ENCODE data around the gene MYOZ2. TPM values are rescaled to one million over a fixed set of nuclear protein-coding genes. Genes with fewer than 3 reads are reported as not detected.

The MYOZ2 gene
- total RNA-seq, 1 donor from 2014 or later: not detected

DNA sequence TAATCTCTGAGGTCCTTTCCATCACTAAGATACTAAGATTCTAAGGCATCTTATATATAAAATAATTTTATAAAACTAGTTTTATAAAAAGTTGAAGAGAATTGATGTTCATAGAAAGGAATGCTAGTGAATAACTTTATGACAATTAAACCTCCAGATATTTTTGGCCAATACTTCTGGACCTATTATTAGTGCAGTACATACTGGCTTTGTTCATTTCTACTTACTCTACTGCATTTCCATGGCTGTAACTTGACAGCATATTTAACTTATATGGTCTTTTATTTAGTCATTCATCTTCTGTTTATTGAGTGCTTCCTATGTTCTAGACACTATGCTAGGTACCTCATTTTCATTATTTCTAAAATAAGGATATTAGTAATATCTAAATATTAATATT, 70.1 kb downstream of the MYOZ2 start:
- DNase-seq (ENCODE audit: low spot score): no peak
- no peaks in the 10 kb centered on the region for H3K36me3 Mint-ChIP-seq (ENCODE audit: low read depth, unreplicated experiment)
- H3K4me1 Mint-ChIP-seq (ENCODE audit: unreplicated experiment): no peaks in the 10 kb centered on the region
- H3K27ac Mint-ChIP-seq (ENCODE audit: unreplicated experiment): no peak overlapping the region
- TF ChIP-seq, protein P1, sequence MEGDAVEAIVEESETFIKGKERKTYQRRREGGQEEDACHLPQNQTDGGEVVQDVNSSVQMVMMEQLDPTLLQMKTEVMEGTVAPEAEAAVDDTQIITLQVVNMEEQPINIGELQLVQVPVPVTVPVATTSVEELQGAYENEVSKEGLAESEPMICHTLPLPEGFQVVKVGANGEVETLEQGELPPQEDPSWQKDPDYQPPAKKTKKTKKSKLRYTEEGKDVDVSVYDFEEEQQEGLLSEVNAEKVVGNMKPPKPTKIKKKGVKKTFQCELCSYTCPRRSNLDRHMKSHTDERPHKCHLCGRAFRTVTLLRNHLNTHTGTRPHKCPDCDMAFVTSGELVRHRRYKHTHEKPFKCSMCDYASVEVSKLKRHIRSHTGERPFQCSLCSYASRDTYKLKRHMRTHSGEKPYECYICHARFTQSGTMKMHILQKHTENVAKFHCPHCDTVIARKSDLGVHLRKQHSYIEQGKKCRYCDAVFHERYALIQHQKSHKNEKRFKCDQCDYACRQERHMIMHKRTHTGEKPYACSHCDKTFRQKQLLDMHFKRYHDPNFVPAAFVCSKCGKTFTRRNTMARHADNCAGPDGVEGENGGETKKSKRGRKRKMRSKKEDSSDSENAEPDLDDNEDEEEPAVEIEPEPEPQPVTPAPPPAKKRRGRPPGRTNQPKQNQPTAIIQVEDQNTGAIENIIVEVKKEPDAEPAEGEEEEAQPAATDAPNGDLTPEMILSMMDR (IDR thresholded peaks at IDR 0.05; ENCODE audit: unreplicated experiment): no peak
- peaks cover 4% of the 10 kb centered on the region for H3K27me3 Mint-ChIP-seq (ENCODE audit: unreplicated experiment)
- H3K9me3 Mint-ChIP-seq (ENCODE audit: unreplicated experiment): no peaks in the 10 kb centered on the region
- no peak overlapping the region for H3K4me3 Mint-ChIP-seq (ENCODE audit: unreplicated experiment)

DNA sequence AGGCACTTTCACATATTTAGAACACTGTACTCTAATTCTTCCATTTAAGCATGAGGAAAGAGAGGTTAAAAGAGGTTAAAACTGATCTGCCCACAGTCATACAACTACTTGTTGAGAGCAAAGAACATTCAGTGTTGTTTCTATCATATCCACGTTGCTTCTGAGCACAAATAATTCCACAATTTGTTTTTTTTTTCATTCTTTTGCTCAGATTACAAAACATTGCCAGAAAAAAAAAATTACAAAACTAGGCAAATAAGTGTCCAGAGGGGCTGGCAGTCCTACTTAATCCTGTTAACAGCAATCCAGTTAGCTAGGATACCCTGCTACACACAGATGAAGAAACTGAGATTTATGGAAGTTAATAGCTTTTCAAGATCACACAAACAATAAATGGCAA, 70.5 kb downstream of the MYOZ2 start:
- peaks cover 2% of the 10 kb centered on the region for H3K4me1 Mint-ChIP-seq (ENCODE audit: unreplicated experiment)
- no peak overlapping the region for H3K27ac Mint-ChIP-seq (ENCODE audit: unreplicated experiment)
- no peaks in the 10 kb centered on the region for H3K36me3 Mint-ChIP-seq (ENCODE audit: low read depth, unreplicated experiment)
- TF ChIP-seq, protein P1 (IDR thresholded peaks at IDR 0.05; ENCODE audit: unreplicated experiment): no peak
- no peak overlapping the region for H3K4me3 Mint-ChIP-seq (ENCODE audit: unreplicated experiment)
- no peak for DNase-seq (ENCODE audit: low spot score)
- H3K9me3 Mint-ChIP-seq (ENCODE audit: unreplicated experiment): no peaks in the 10 kb centered on the region
- peaks cover 5% of the 10 kb centered on the region for H3K27me3 Mint-ChIP-seq (ENCODE audit: unreplicated experiment)

DNA sequence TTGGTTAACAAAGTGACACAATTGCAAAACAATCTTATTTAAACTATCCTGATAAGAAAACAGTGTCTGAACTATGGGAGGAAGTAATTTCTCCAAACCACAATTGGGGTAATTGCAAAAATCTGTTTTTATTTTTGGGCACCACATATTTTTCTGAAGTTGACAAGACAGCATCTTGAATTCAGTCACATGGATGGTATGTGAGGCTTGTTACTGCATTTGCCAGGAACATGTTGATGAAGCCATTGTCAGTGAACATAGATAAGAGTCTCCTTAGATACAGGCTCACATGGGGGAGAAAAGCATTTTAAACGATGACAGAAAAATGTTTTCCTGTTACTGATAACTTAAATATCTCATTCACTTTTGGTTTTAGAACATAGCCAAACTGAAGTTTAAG, 71.4 kb downstream of the MYOZ2 start:
- H3K9me3 Mint-ChIP-seq (ENCODE audit: unreplicated experiment): no peaks in the 10 kb centered on the region
- no peaks in the 10 kb centered on the region for H3K36me3 Mint-ChIP-seq (ENCODE audit: low read depth, unreplicated experiment)
- H3K4me3 Mint-ChIP-seq (ENCODE audit: unreplicated experiment): no peak overlapping the region
- peaks cover 7% of the 10 kb centered on the region for H3K4me1 Mint-ChIP-seq (ENCODE audit: unreplicated experiment)
- DNase-seq (ENCODE audit: low spot score): no peak
- TF ChIP-seq, protein P1 (IDR thresholded peaks at IDR 0.05; ENCODE audit: unreplicated experiment): no peak
- no peak overlapping the region for H3K27ac Mint-ChIP-seq (ENCODE audit: unreplicated experiment)
- peaks cover 10% of the 10 kb centered on the region for H3K27me3 Mint-ChIP-seq (ENCODE audit: unreplicated experiment)

DNA sequence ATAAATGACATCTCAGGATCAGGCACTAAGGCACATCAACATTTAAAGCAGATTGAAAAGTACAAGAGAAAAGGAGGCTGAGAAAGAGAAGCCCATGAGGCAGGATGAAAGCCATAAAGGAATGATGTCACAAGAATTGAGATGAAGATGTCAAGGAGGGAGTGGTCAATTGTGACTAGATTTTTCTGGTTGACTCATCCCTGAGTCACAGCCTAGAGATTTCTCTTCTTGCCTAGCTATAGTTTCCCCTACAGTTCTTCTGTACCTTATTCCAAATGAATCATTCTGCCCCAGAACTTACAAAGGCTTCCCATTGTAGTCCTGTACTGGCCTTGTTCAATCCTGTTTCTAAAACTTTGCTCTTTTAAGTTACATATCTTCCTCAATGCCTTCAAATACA, 73.4 kb downstream of the MYOZ2 start:
- peaks cover 13% of the 10 kb centered on the region for H3K27me3 Mint-ChIP-seq (ENCODE audit: unreplicated experiment)
- H3K4me1 Mint-ChIP-seq (ENCODE audit: unreplicated experiment): peaks cover 12% of the 10 kb centered on the region
- H3K4me3 Mint-ChIP-seq (ENCODE audit: unreplicated experiment): no peak overlapping the region
- TF ChIP-seq, protein P1 (IDR thresholded peaks at IDR 0.05; ENCODE audit: unreplicated experiment): no peak
- no peak for DNase-seq (ENCODE audit: low spot score)
- H3K27ac Mint-ChIP-seq (ENCODE audit: unreplicated experiment): no peak overlapping the region
- H3K9me3 Mint-ChIP-seq (ENCODE audit: unreplicated experiment): no peaks in the 10 kb centered on the region
- no peaks in the 10 kb centered on the region for H3K36me3 Mint-ChIP-seq (ENCODE audit: low read depth, unreplicated experiment)

DNA sequence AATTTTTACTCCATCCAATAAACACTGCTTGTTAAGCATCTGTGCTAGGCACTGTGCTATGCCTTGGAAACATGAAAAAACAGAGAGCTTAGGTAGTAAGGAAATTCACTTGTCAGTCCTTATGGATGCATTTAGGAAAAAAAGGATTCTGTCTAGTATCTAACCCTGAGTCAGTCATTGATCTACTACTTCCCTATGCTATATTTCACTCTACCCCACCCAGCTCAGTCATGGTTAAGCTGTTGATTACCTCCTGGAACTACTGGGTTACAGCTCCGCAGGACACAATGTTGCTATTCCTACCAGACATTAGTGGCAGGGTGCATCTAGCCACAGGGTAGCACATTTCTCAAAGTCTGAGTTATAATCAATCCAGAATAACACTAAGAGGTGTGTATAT, 74.0 kb downstream of the MYOZ2 start:
- peaks cover 12% of the 10 kb centered on the region for H3K4me1 Mint-ChIP-seq (ENCODE audit: unreplicated experiment)
- no peak overlapping the region for H3K4me3 Mint-ChIP-seq (ENCODE audit: unreplicated experiment)
- H3K36me3 Mint-ChIP-seq (ENCODE audit: low read depth, unreplicated experiment): no peaks in the 10 kb centered on the region
- TF ChIP-seq, protein P1 (IDR thresholded peaks at IDR 0.05; ENCODE audit: unreplicated experiment): no peak
- peaks cover 13% of the 10 kb centered on the region for H3K27me3 Mint-ChIP-seq (ENCODE audit: unreplicated experiment)
- no peak overlapping the region for H3K27ac Mint-ChIP-seq (ENCODE audit: unreplicated experiment)
- no peaks in the 10 kb centered on the region for H3K9me3 Mint-ChIP-seq (ENCODE audit: unreplicated experiment)
- no peak for DNase-seq (ENCODE audit: low spot score)
